CD14-positive monocyte (primary cell): Measurements from ENCODE around the gene PRM2. TPM values are rescaled to one million over a fixed set of nuclear protein-coding genes. Genes with fewer than 3 reads are reported as not detected.
A peak's percentile ranks its signal among the peaks of the same experiment; 100 is the strongest.

ENCODE experiments used
- DNase-seq, 3 donors: peaks; one replicate each; pipeline ENCODE4 v3.0.0-alpha.2; 2011 to 2022
- H2AFZ ChIP-seq: 2 replicates; pipeline ENCODE4 v1.6.0; 2012; ENCODE audit warnings: mild to moderate bottlenecking, low read depth, low read length, inconsistent platforms; ENCODE audit not compliant: insufficient read depth, poor library complexity, severe bottlenecking
- H3K27ac ChIP-seq, 2 donors: 1 replicate in 1 of 2; 2 replicates in 1 of 2; pipeline ENCODE4 v1.5.1; 2012 to 2013; ENCODE audit warnings: low read length in 2 of 2, control low read depth in 1 of 2, inconsistent platforms in 1 of 2, low read depth in 1 of 2, mild to moderate bottlenecking in 1 of 2
- H3K27me3 ChIP-seq, 2 donors: one replicate each; pipeline versions ENCODE4 v1.6.0 to v1.6.1; 2011 to 2013; ENCODE audit warnings: low read length in 2 of 2; ENCODE audit not compliant: control insufficient read depth in 2 of 2, insufficient read depth in 2 of 2
- H3K36me3 ChIP-seq, 2 donors: replicated peaks in 1 of 2; 1 replicate in 1 of 2; 2 replicates in 1 of 2; pipeline versions ENCODE4 v1.5.1 to v1.6.1; 2012 to 2013; ENCODE audit warnings: low read length in 2 of 2, control low read depth in 1 of 2, inconsistent platforms in 1 of 2, mild to moderate bottlenecking in 1 of 2; ENCODE audit not compliant: insufficient read depth in 2 of 2, control insufficient read depth in 1 of 2
- H3K4me1 ChIP-seq, 2 donors: 1 replicate in 1 of 2; 2 replicates in 1 of 2; pipeline versions ENCODE4 v1.5.1 to v1.6.1; 2012 to 2013; ENCODE audit warnings: low read length in 2 of 2, control low read depth in 1 of 2, inconsistent platforms in 1 of 2, mild to moderate bottlenecking in 1 of 2, moderate library complexity in 1 of 2; ENCODE audit not compliant: insufficient read depth in 2 of 2, control insufficient read depth in 1 of 2
- H3K4me2 ChIP-seq: replicated peaks from 2 replicates; pipeline ENCODE3; 2012; ENCODE audit warnings: low read length, moderate library complexity, mild to moderate bottlenecking; ENCODE audit not compliant: poor library complexity, severe bottlenecking; ENCODE audit errors: extremely low read depth
- H3K4me3 ChIP-seq, 3 experiments: fragments of 200-600 bp in 1 of 3; sonication (generic) in 1 of 3; replicated peaks in 1 of 3; 1 replicate in 2 of 3; 2 replicates in 1 of 3; pipeline ENCODE4 v1.5.1; 2011 to 2013; ENCODE audit warnings: low read length in 3 of 3, mild to moderate bottlenecking in 3 of 3, control low read depth in 2 of 3, low read depth in 2 of 3, inconsistent platforms in 1 of 3, moderate library complexity in 1 of 3
- H3K79me2 ChIP-seq: 2 replicates; pipeline ENCODE4 v1.6.0; 2012; ENCODE audit warnings: mild to moderate bottlenecking, control low read depth, inconsistent platforms, low read length, moderate library complexity; ENCODE audit not compliant: insufficient read depth
- H3K9ac ChIP-seq: 2 replicates; pipeline ENCODE4 v1.6.0; 2017; ENCODE audit warnings: low read length, mild to moderate bottlenecking; ENCODE audit not compliant: insufficient read depth, poor library complexity, severe bottlenecking
- H3K9me3 ChIP-seq, 2 donors: replicated peaks in 1 of 2; 1 replicate in 1 of 2; 2 replicates in 1 of 2; pipeline versions ENCODE4 v1.5.1 to v1.6.1; 2012 to 2013; ENCODE audit warnings: low read length in 2 of 2, control low read depth in 1 of 2; ENCODE audit not compliant: control insufficient read depth in 1 of 2, insufficient read depth in 1 of 2
- H4K20me1 ChIP-seq: 2 replicates; pipeline ENCODE4 v1.6.0; 2012; ENCODE audit warnings: mild to moderate bottlenecking, low read length, control low read depth, moderate library complexity; ENCODE audit not compliant: insufficient read depth
- H3K27ac Mint-ChIP-seq, 7 donors: one replicate each; pipeline ENCODE4 v1.8.0; 2020; ENCODE audit warnings: mild to moderate bottlenecking in 7 of 7, mixed read lengths in 7 of 7, moderate library complexity in 6 of 7, inconsistent platforms in 2 of 7
- H3K27me3 Mint-ChIP-seq, 3 donors: one replicate each; pipeline ENCODE4 v1.8.0; 2021 to 2022; ENCODE audit warnings: low read depth in 3 of 3, mild to moderate bottlenecking in 3 of 3, mixed read lengths in 3 of 3, moderate library complexity in 3 of 3, inconsistent platforms in 1 of 3
- H3K36me3 Mint-ChIP-seq, 2 donors: one replicate each; pipeline ENCODE4 v1.8.0; 2020; ENCODE audit warnings: mixed read lengths in 2 of 2, inconsistent platforms in 1 of 2, mild to moderate bottlenecking in 1 of 2
- H3K4me1 Mint-ChIP-seq: one replicate; pipeline ENCODE4 v1.8.0; 2020; ENCODE audit warnings: mild to moderate bottlenecking, mixed read lengths
- H3K4me3 Mint-ChIP-seq, 2 donors: one replicate each; pipeline ENCODE4 v1.8.0; 2020; ENCODE audit warnings: mild to moderate bottlenecking in 2 of 2, mixed read lengths in 2 of 2, moderate library complexity in 1 of 2
- H3K9me3 Mint-ChIP-seq, 7 donors: one replicate each; pipeline ENCODE4 v1.8.0; 2020 to 2022; ENCODE audit warnings: mixed read lengths in 7 of 7, mild to moderate bottlenecking in 6 of 7, moderate library complexity in 6 of 7, inconsistent platforms in 2 of 7
- CTCF ChIP-seq: fragments of 200-600 bp; IDR thresholded peaks from one replicate; pipeline ENCODE4 v1.8.0; 2022; ENCODE audit warnings: antibody characterized with exemption, mild to moderate bottlenecking
- WGBS: methylation state at CpG from one replicate; pipeline ENCODE4 v1.1.5; 2013; ENCODE audit warnings: missing lambda C conversion rate; ENCODE audit not compliant: insufficient coverage; 5-methylcytosine and 5-hydroxymethylcytosine counted together
- intact Hi-C, 2 donors: fragments of 100-400 bp; cut with micrococcal nuclease; formaldehyde crosslinking; loops; one replicate each; pipeline versions ENCODE4 v1.15.0 to v1.15.1; 2023
- polyA plus RNA-seq, 3 donors: library from polyadenylated mRNA; depleted of rRNA in 1 of 3; unstranded in 2 of 3; stranded (reverse) in 1 of 3; fragments of 300-500 nt in 2 of 3; fragments of >200 nt in 1 of 3; fragmentation: Illumina TruSeq in 2 of 3; gene quantifications; 1 replicate in 2 of 3; 2 replicates in 1 of 3; pipeline ENCODE4 v1.2.3, GENCODE V29; 2012 to 2021

PRM2 gene
- polyA plus RNA-seq, 3 donors: not detected

- H3K36me3 Mint-ChIP-seq: no peaks in the 10 kb centered on the region
- TF ChIP-seq CTCF: no peak
- H3K27ac Mint-ChIP-seq: peak overlapping the region in 2 of 7 donors; percentile 42 to 58
- peaks cover 9 to 12% (median 10%) of the 10 kb centered on the region in 3 donors for H3K27me3 Mint-ChIP-seq
- peaks cover 0 to 1% of the 10 kb centered on the region in 2 donors for H3K27me3 ChIP-seq
- H2AFZ ChIP-seq: no peak overlapping the region
- DNase-seq: peak in 2 of 3 donors; percentile 14 to 25
- H3K4me1 Mint-ChIP-seq: peaks cover 15% of the 10 kb centered on the region
- H3K36me3 ChIP-seq: no peaks in the 10 kb centered on the region
- no peak overlapping the region for H3K27ac ChIP-seq
- no peaks in the 10 kb centered on the region for H4K20me1 ChIP-seq
- H3K9me3 ChIP-seq: no peaks in the 10 kb centered on the region
- H3K79me2 ChIP-seq: no peaks in the 10 kb centered on the region
- peaks cover 0 to 2% (median 0%) of the 10 kb centered on the region in 7 donors for H3K9me3 Mint-ChIP-seq
- peak overlapping the region in 1 of 2 donors; percentile 24 for H3K4me3 Mint-ChIP-seq
- no peaks in the 10 kb centered on the region for H3K4me1 ChIP-seq
- WGBS: 81% methylated on average over 6 of the region's 7 CpGs
- intact Hi-C loops: no loop called here
- H3K4me2 ChIP-seq: no peak overlapping the region
- no peak overlapping the region for H3K9ac ChIP-seq
- no peak overlapping the region for H3K4me3 ChIP-seq
These were observed 2.7 kb upstream of the PRM2 start for GRCh38 chr16:11278681-11279628.

GRCh38 chr16:11277607-11278337, 1.5 kb upstream of the PRM2 start:
- DNase-seq: no peak
- Mint-ChIP-seq H3K9me3 (peaks cover 0 to 2% (median 0%) of the 10 kb centered on the region in 7 donors), H3K36me3 (no peaks in the 10 kb centered on the region), H3K27ac (no peak overlapping the region), H3K27me3 (peaks cover 9 to 11% (median 9%) of the 10 kb centered on the region in 3 donors), H3K4me1 (peaks cover 12% of the 10 kb centered on the region), H3K4me3 (no peak overlapping the region)
- no peaks in the 10 kb centered on the region for H3K79me2 ChIP-seq
- intact Hi-C loops: no loop called here
- no peak overlapping the region for H3K9ac ChIP-seq
- no peak overlapping the region for H3K4me3 ChIP-seq
- H3K27me3 ChIP-seq: peaks cover 0 to 4% of the 10 kb centered on the region in 2 donors
- no peaks in the 10 kb centered on the region for H3K9me3 ChIP-seq
- no peak for TF ChIP-seq CTCF
- H3K4me2 ChIP-seq: no peak overlapping the region
- H2AFZ ChIP-seq: no peak overlapping the region
- no peaks in the 10 kb centered on the region for H3K36me3 ChIP-seq
- H4K20me1 ChIP-seq: no peaks in the 10 kb centered on the region
- H3K27ac ChIP-seq: no peak overlapping the region
- WGBS: 84% methylated on average over 7 of the region's 12 CpGs
- H3K4me1 ChIP-seq: no peaks in the 10 kb centered on the region
